ENCODE measurements around the gene MMRN1.

MMRN1 gene

GRCh38 chr4:89894649-89895550 is at the start of gene MMRN1:
Gene MMRN1, plus strand, starts transcription at chr4:89894854. Its CDS starts 118 bp downstream, at chr4:89894972.
- TF ChIP-seq, protein P1, sequence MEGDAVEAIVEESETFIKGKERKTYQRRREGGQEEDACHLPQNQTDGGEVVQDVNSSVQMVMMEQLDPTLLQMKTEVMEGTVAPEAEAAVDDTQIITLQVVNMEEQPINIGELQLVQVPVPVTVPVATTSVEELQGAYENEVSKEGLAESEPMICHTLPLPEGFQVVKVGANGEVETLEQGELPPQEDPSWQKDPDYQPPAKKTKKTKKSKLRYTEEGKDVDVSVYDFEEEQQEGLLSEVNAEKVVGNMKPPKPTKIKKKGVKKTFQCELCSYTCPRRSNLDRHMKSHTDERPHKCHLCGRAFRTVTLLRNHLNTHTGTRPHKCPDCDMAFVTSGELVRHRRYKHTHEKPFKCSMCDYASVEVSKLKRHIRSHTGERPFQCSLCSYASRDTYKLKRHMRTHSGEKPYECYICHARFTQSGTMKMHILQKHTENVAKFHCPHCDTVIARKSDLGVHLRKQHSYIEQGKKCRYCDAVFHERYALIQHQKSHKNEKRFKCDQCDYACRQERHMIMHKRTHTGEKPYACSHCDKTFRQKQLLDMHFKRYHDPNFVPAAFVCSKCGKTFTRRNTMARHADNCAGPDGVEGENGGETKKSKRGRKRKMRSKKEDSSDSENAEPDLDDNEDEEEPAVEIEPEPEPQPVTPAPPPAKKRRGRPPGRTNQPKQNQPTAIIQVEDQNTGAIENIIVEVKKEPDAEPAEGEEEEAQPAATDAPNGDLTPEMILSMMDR (IDR thresholded peaks at IDR 0.05; ENCODE audit: low read depth, low read length) = no peak
- DNase-seq (ENCODE audit: low read depth, low spot score) = no peak
- in situ Hi-C loops (cut with HindIII; ENCODE audit: low sequenced_read_pairs) = no loop called here
- no peak within 1 kb of the TSS for H3K4me3 ChIP-seq (ENCODE audit: low read depth, low read length)

DNA sequence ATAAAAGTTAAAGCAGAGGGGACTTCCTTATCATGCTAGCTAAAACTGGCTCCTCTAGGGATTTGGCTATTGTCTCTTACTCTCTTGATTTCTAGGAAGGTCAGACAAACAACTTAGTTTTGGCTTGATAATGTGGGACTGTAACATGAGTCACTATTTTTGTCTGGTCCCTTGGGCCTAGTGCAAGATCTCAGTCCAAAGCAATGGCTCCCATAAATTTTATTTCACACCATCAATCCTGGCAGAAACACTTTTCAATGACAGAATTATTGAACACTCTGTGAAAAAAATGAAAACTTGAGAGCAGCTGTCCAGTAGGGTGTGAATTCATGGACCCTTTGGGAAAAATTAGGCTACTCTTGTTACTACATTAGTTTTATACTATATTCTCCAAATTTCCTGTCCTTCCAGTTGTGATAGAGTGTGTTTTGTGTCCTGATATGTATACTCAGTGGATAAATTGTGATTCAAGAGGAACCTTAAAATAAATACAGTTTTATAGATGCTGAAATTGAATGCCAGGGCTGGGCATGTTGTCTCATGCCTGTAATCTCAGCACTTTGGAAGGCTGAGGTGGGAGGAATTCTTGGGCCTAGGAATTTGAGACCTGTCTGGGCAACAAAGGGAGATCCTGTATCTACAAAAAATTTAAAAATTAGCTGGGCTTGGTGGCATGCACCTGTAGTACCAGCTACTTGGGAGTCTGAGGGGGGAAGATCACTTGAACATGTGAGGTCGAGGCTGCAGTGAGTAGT is 46.9 kb upstream of the MMRN1 start:
- no peak overlapping the region for H3K4me3 ChIP-seq (ENCODE audit: low read depth, low read length)
- in situ Hi-C loops (cut with HindIII; ENCODE audit: low sequenced_read_pairs) = no loop called here
- TF ChIP-seq, protein P1 (IDR thresholded peaks at IDR 0.05; ENCODE audit: low read depth, low read length) = no peak
- DNase-seq (ENCODE audit: low read depth, low spot score) = no peak

DNA sequence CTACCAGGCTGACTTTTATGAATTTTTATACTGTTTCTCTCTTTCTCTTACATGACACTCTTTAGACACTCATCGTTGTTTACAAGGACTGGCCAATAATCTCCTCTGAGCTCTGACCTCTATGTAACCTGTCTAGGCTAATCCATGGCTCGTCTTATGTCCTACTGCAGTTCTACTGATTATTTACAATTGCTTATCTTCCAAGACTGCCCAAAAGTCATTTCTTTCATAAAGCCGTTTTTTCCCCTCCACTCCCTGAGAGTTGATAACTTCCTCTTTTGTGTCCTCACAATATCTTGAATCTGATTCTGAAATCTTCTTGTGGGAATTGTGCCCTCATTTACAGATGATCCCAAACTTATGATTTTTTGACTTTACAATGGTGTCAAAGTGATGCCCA is 39.4 kb upstream of the MMRN1 start:
- H3K4me3 ChIP-seq (ENCODE audit: low read depth, low read length) = no peak overlapping the region
- TF ChIP-seq, protein P1 (IDR thresholded peaks at IDR 0.05; ENCODE audit: low read depth, low read length) = no peak
- DNase-seq (ENCODE audit: low read depth, low spot score) = no peak
- in situ Hi-C loops (cut with HindIII; ENCODE audit: low sequenced_read_pairs) = no loop called here

DNA sequence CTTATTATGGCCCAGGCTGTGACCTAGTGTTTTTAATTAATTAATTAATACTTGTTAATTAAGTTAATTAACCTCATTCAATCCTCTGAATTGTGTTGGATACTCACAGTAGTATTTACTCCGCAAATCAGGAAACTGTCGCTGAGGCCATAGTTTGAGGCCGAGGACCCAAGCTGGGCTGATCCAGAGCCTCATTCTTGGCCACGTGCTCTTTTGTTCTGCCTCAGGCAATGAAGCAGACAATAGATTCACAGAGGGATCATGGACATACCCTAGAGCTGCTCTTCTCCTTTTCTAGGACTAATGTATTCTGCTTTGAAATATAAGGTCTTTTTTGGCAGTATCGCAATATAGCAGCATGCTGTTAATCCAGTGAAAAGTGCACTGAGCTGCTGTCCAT is 33.7 kb upstream of the MMRN1 start:
- in situ Hi-C loops (cut with HindIII; ENCODE audit: low sequenced_read_pairs) = no loop called here
- no peak for DNase-seq (ENCODE audit: low read depth, low spot score)
- no peak overlapping the region for H3K4me3 ChIP-seq (ENCODE audit: low read depth, low read length)
- TF ChIP-seq, protein P1 (IDR thresholded peaks at IDR 0.05; ENCODE audit: low read depth, low read length) = no peak

DNA sequence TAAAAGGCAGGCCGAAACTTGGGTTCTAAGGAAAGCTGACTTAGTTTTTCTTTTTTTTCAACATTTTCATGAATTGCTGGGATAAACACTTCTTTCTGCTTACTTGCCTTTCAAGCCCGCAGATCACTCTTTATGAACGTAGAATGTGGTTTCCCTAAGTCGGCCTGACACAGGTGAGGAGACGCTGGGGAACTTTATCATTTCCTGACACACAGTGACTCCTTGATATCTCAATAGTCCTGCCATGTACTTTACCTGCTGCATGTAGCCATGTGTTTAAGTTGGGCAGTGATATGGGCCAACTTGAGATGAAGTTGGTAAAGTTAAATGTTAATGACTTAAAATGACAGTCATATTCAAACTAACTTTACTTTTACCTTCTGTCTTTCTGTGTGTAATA is 31.1 kb upstream of the MMRN1 start:
- in situ Hi-C loops (cut with HindIII; ENCODE audit: low sequenced_read_pairs) = no loop called here
- DNase-seq (ENCODE audit: low read depth, low spot score) = no peak
- no peak overlapping the region for H3K4me3 ChIP-seq (ENCODE audit: low read depth, low read length)
- TF ChIP-seq, protein P1 (IDR thresholded peaks at IDR 0.05; ENCODE audit: low read depth, low read length) = no peak

DNA sequence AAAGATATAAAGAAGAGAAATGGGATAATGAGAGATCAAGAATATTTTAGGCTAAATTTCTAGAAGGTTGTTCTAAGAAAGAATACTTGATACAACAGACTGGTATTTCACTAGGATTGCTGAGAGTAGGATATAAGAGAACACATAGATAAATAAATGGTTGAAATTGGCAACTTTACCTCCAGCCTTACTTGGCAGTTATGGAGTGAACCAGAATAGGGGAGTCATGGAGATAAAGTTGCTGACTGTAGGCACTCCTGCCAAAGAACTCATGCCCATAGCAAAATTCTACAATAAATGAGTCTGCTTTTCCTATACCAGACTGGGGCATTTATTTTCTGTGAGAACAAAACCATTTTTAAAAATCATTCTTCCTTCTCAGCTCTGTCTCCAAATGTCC is 26.4 kb upstream of the MMRN1 start:
- H3K4me3 ChIP-seq (ENCODE audit: low read depth, low read length) = no peak overlapping the region
- no peak for DNase-seq (ENCODE audit: low read depth, low spot score)
- in situ Hi-C loops (cut with HindIII; ENCODE audit: low sequenced_read_pairs) = no loop called here
- TF ChIP-seq, protein P1 (IDR thresholded peaks at IDR 0.05; ENCODE audit: low read depth, low read length) = no peak
